ACC112 (cell line): ENCODE data around the gene MYRF.

Source experiments
- H2AFZ ChIP-seq: fragments of 200-600 bp; sonication (generic); one replicate; pipeline ENCODE4 v1.6.0; 2017; ENCODE audit warnings: antibody characterized with exemption, low read length; ENCODE audit not compliant: unreplicated experiment
- H3K27ac ChIP-seq: fragments of 200-600 bp; sonication (generic); 2 replicates; pipeline ENCODE4 v1.5.1; 2014; ENCODE audit warnings: low read depth, mild to moderate bottlenecking, antibody characterized with exemption, low read length, moderate library complexity
- H3K27me3 ChIP-seq: fragments of 200-600 bp; sonication (generic); 2 replicates; pipeline ENCODE4 v1.6.1; 2014; ENCODE audit warnings: mild to moderate bottlenecking, antibody characterized with exemption, low read length, moderate library complexity, mixed read lengths; ENCODE audit not compliant: insufficient read depth
- H3K36me3 ChIP-seq: fragments of 200-600 bp; sonication (generic); 2 replicates; pipeline ENCODE4 v1.6.1; 2016; ENCODE audit warnings: mild to moderate bottlenecking, antibody characterized with exemption, low read length, moderate library complexity, mixed read lengths; ENCODE audit not compliant: insufficient read depth
- H3K4me1 ChIP-seq: fragments of 200-600 bp; sonication (generic); one replicate; pipeline ENCODE4 v1.6.1; 2016; ENCODE audit warnings: low read length, mixed read lengths; ENCODE audit not compliant: insufficient read depth, unreplicated experiment, control insufficient read depth
- H3K4me3 ChIP-seq: fragments of 200-600 bp; sonication (generic); 2 replicates; pipeline ENCODE4 v1.5.1; 2014; ENCODE audit warnings: mild to moderate bottlenecking, low read depth, low read length
- H3K79me2 ChIP-seq: fragments of 200-600 bp; sonication (generic); one replicate; pipeline ENCODE4 v1.6.0; 2016; ENCODE audit warnings: low read length; ENCODE audit not compliant: control insufficient read depth, unreplicated experiment, insufficient read depth

MYRF gene

DNA sequence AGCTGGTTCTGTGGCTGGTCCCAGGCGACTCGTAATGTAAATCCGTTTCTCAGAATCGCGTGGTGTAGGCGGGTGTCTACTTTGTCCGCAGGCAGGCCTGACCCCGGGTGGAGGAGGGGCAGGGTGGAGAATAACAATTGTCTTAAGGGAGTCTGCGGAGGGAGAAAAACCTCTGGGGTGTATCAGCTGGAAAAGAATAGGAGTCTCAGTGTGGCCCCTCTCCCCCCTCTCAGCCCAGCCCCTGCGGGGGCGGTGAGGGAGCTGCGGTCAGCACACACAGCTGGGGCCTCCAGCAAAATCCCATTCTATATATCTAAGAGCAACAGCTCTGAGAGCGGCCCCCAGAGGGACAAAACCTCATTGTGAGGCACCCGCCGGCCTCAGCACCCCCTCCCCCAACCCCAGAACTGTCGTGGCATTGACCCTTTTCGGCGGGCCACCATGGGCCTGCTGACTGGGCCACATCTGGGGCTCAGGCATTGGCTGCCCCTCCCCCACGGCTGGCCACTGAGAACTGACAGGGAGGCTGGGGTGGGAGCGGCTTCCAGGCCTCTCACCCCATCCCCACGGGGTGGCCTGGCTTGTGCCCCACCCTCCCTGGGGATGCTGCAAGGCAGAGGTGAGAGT is 2.7 kb upstream of the MYRF start:
- Histone ChIP-seq H3K79me2 (no peaks in the 10 kb centered on the region), H3K4me1 (peaks cover 7% of the 10 kb centered on the region), H3K4me3 (no peak overlapping the region), H3K36me3 (no peaks in the 10 kb centered on the region), H3K27me3 (no peaks in the 10 kb centered on the region), H2AFZ (no peak overlapping the region), H3K27ac (no peak overlapping the region)

DNA sequence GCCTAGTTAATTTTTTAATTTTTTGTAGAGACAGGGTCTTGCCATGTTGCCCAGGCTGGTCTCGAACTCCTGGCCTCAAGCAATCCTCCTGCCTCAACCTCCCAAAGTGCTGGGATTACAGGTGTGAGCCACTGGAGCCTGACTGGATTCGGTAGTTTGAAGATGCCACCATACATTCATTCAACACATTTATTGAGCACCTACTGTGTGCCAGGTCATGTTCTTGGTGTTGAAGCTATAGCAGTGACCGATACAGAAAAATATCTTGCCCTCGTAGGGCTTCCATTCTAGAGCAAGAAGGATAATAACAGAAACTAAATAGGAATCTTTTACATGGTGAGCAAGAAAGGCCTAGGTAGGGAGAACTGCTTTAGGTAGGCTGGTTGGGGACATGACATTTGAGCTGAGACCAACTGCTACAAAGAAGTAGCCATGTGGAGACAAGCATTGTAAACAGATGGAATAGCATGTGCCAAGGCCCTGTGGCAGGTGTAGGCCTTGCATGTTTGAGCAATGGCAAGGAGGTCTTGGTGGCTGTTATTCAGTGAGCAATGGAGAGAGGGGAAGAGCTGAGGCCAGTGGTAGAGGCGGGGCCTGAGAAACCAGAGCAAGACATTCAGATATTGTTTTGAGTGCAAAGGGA is 1.7 kb upstream of the MYRF start:
- peaks cover 8% of the 10 kb centered on the region for H3K4me1 ChIP-seq
- H3K36me3 ChIP-seq = no peaks in the 10 kb centered on the region
- no peak overlapping the region for H3K27ac ChIP-seq
- H3K79me2 ChIP-seq = no peaks in the 10 kb centered on the region
- no peak overlapping the region for H3K4me3 ChIP-seq
- H3K27me3 ChIP-seq = no peaks in the 10 kb centered on the region
- H2AFZ ChIP-seq = no peak overlapping the region

DNA sequence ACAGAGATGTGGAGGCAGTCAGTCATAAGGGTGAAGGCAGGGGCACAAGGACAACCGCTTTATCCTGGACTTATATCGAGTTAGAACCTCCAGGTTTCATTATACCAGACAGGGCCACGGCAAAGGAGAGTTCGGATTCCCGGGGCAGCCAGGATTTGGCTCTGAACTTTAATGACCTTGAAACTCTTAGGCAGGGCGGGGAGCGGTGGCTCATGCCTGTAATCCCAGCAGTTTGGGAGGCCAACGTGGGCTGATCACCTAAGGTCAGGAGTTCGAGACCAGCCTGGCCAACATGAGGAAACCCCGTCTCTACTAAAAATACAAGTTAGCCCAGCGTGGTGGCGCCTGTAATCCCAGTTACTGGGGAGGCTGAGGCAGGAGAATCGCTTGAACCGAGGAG is 1.1 kb upstream of the MYRF start:
- no peak overlapping the region for H3K27ac ChIP-seq
- H3K4me1 ChIP-seq = peaks cover 14% of the 10 kb centered on the region
- no peaks in the 10 kb centered on the region for H3K79me2 ChIP-seq
- no peak overlapping the region for H3K4me3 ChIP-seq
- H3K27me3 ChIP-seq = no peaks in the 10 kb centered on the region
- no peak overlapping the region for H2AFZ ChIP-seq
- H3K36me3 ChIP-seq = no peaks in the 10 kb centered on the region

DNA sequence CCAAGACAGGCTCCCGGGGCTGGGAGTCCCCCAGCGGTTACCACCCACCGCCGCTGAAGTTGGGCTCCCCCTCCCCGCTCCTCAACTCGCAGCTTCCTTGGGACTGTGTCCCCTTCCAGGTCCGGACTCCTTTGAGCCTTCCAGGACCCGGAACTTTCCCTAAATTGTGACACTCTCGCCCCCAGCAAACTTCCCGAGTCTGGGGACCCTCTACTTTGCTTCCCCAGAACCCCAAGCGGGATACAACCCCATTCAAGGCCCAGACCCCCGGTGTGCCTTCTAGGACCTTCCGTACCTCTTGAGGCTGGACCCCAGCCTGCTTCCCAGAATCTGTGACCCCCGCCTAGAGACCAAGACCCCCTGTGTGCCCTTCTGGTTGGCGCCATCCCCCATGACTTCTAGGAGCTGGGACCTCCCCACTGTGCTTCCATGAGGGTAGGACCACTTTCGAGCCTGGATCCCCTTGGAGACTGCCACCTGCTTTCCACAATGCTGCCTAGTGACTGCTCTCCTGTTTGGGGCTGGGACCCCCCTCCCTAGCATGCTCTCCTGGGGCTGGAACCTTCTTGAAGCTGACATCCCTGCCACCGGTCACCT is 587 bp downstream of the MYRF start:
- H3K27me3 ChIP-seq = no peaks in the 10 kb centered on the region
- peak overlapping the region; percentile 80 for H3K4me3 ChIP-seq
- H3K27ac ChIP-seq = no peak overlapping the region
- peak overlapping the region; percentile 73 for H2AFZ ChIP-seq
- H3K36me3 ChIP-seq = no peaks in the 10 kb centered on the region
- no peaks in the 10 kb centered on the region for H3K79me2 ChIP-seq
- peaks cover 28% of the 10 kb centered on the region for H3K4me1 ChIP-seq

DNA sequence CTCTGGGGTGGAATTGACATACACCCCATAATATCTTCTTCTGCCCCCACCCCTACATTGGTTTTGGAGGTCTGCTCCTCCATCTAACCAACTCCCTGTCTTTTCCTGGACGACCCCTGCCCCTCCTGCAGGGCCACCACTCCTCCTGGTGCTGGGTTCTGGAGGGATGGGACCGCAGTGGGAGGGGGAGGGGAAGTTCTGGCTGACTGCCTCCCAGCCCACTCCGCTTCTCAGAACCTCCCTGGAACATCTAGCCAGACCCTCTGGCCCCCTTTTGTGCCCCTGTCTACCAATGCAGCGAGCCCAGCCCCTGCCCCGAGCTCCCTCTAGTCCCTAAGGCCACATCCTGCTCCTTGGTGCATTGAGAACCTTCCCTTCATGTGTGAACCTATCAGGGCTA is 1.2 kb downstream of the MYRF start:
- H3K4me1 ChIP-seq = peaks cover 28% of the 10 kb centered on the region
- H3K27me3 ChIP-seq = no peaks in the 10 kb centered on the region
- H3K36me3 ChIP-seq = no peaks in the 10 kb centered on the region
- no peaks in the 10 kb centered on the region for H3K79me2 ChIP-seq
- H2AFZ ChIP-seq = no peak overlapping the region
- H3K4me3 ChIP-seq = no peak overlapping the region
- no peak overlapping the region for H3K27ac ChIP-seq

DNA sequence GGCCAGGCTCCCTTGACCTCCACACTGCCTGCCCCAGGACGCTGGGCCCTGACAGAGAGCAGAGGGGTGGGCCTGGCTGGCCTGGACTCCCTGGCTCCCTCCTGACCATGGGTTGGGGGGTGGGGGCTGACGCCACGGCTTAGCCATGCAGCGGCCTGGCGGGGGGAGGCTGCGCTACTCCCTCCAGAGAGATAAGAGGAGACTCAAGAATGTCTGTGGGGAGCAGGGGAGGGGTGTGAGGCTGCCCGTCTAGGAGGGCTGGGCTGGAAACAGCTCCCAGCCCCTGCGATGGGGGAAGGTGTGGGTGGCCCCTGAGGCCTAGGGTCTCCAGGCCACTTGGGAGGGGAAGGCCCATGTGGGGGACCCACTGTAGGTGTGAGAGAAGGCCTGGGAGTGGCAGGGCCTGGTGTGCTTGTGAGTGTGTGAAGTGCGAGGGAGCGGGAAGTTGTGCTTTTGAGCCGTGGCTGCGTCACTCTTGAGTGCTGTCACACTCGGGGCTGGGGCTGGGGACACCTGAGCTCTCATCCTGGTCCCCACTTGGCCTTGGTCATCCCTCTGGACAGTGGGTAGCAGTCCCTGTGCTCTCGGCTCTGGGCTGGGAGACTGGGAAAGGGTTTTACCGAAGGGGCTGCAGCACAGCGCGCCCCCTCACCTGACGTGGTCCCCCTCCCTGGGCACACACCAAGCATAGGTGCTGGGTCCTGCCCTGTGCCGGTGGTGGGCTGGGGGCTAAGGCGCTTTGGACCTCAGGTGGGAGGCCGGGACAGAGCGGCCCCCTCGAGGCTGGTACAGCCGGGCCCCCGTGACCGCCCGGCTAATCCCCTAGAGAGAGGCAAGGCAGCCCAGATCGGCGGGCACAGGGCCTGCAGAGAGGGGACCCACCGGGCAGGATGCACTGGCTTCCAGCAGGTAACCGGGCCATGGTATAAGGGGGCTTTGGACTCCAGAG is 2.4 kb downstream of the MYRF start:
- Histone ChIP-seq H3K36me3 (no peaks in the 10 kb centered on the region), H3K4me3 (no peak overlapping the region), H3K4me1 (peaks cover 28% of the 10 kb centered on the region), H2AFZ (no peak overlapping the region), H3K27me3 (no peaks in the 10 kb centered on the region), H3K27ac (no peak overlapping the region), H3K79me2 (no peaks in the 10 kb centered on the region)

DNA sequence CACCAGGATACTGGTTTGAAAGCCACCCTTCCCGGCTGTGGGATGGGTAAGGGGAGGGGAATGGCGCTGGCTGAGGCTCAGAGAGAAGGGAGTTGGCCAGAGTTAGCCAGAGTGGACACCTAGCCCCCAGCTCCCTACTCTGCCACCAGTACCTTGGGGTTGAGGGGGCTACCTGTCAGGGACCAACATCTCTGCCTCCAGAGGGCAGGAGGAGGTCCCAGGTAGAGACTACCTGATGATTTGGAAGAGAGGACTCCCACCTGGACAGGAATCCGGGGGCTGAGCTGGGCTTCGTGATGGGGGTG is 3.7 kb downstream of the MYRF start:
- H2AFZ ChIP-seq = no peak overlapping the region
- no peaks in the 10 kb centered on the region for H3K36me3 ChIP-seq
- no peak overlapping the region for H3K4me3 ChIP-seq
- H3K79me2 ChIP-seq = no peaks in the 10 kb centered on the region
- peaks cover 28% of the 10 kb centered on the region for H3K4me1 ChIP-seq
- H3K27ac ChIP-seq = peak overlapping the region; percentile 44
- H3K27me3 ChIP-seq = no peaks in the 10 kb centered on the region

DNA sequence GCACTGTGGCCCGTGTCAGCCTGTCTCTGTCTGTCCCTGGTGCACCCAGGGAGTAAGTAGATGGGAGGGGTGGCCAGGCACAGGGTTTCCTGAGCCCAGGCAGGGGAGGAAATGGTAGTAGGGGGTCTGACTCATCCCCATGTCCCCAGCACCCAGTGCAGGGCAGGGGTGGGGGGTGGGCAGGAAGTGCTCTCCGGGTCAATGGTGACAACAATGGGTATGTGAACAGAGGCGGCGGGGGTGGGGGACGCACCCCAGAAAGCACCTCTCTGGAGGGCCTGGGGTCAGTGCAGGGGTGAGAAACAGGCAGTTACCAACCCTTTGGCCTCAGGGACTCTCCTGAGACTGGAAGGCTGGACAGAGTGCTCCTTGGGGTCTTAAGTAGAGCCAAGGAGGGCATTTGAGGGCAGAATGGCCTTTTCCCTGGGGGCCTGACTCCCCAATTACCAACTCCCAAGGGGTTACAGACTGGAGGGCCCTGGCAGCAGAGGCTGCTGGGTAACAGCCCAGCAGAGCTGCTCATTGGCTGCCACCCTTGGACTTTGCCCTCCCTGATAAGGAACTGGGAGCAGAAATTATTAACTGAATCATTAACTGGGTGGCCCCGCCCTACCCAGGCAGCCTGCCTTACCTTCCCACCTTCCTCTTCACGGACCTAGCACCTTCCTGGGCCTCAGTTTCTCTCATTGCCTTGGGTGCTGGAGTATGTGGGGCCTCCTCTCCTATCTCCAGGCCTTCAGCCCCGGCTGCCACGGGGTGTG is 4.2 kb downstream of the MYRF start:
- Histone ChIP-seq H3K4me3 (no peak overlapping the region), H3K27ac (peak overlapping the region; percentile 56), H2AFZ (no peak overlapping the region), H3K4me1 (peaks cover 29% of the 10 kb centered on the region), H3K27me3 (no peaks in the 10 kb centered on the region), H3K79me2 (no peaks in the 10 kb centered on the region), H3K36me3 (no peaks in the 10 kb centered on the region)

DNA sequence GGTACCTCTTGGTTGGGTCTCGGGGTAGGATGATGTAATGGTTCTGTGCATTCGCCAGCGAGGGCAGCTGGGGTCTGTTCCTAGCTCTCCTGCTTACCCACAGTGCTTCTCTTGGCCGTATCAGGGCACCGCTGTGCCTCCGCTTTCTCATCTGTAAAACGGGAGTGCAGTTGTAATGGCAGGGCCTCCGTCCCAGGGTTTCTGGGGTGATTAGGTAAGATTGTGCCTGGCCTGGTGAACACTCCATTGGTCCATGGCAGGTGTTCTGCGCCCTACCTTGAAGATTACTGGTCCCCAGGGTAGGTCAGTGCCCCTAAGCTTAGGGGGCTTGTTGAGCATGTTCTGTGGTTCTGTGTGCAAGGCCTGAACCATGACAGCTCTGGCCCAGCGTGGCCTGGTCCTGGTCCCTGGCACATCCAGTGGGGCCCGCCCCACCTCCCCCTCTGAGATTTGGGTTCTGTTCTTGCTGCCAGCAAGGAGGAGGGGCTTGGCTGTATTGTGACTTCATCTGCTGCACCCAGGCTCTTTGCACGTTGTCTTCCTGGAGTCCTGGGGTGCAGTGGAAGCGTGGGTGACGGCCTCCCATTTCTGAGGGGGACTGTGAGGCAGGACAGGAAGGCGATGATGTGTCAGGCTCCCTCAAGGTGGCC is 4.9 kb downstream of the MYRF start:
- no peaks in the 10 kb centered on the region for H3K36me3 ChIP-seq
- peaks cover 33% of the 10 kb centered on the region for H3K4me1 ChIP-seq
- no peaks in the 10 kb centered on the region for H3K27me3 ChIP-seq
- H3K27ac ChIP-seq = no peak overlapping the region
- no peaks in the 10 kb centered on the region for H3K79me2 ChIP-seq
- H3K4me3 ChIP-seq = no peak overlapping the region
- H2AFZ ChIP-seq = no peak overlapping the region

DNA sequence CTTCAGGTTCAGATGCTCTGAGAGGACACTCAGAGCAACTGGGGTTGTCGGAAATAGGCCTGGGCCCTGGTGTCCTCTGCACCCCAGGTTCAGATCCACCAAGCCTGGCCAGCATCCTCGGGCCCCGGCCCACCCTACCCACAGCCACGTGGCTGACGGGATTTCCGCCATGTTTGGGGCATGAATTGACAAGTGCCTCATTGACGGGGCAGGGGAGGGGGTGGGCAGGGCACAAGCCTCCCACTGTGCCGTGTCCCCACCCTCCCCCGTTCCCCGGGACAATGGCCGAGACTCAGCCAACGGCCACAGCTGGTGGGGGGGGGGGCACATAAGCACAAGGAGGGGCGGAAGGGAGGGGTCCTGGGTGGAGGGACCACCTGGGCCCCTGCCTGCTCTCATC is 8.5 kb downstream of the MYRF start:
- Histone ChIP-seq H3K27ac (no peak overlapping the region), H3K4me1 (peaks cover 23% of the 10 kb centered on the region)

More for the DNA sequence above, 8.5 kb downstream of the MYRF start:
- no peak overlapping the region for H3K4me3 ChIP-seq
- H3K36me3 ChIP-seq = no peaks in the 10 kb centered on the region
- no peak overlapping the region for H2AFZ ChIP-seq
- no peaks in the 10 kb centered on the region for H3K27me3 ChIP-seq
- no peaks in the 10 kb centered on the region for H3K79me2 ChIP-seq
